IMR-90 (cell line): ENCODE measurements around the gene MOV10L1. TPM values are rescaled to one million over a fixed set of nuclear protein-coding genes. Genes with fewer than 3 reads are reported as not detected.

ENCODE experiments used
- ATAC-seq: fragments of 200-7000 bp; cut with Tn5 transposase; 2 replicates; pipeline ENCODE4 v1.9.1; 2020; ENCODE audit warnings: low read depth, mild to moderate bottlenecking, moderate library complexity
- BruUV-seq: library from RNA; stranded (reverse); fragments of 400-500 nt; replicated peaks from 2 replicates; lab custom pipeline; 2021; lab: Mats Ljungman, UMichigan
- CTCF ChIA-PET: fragments of 300-600 bp; formaldehyde crosslinking; extraction: SDS; loops from one replicate; lab custom pipeline; 2021; ENCODE audit warnings: antibody characterized with exemption; lab: Yijun Ruan, JAX
- POLR2A ChIA-PET: fragments of 300-600 bp; sonication (Branson Sonifier 250); formaldehyde crosslinking; loops from one replicate; lab custom pipeline; 2022; ENCODE audit warnings: antibody characterized with exemption; ENCODE audit not compliant: unreplicated experiment; lab: Charles Lee
- DNase-seq: peaks from one replicate; pipeline ENCODE4 v3.0.0; 2013
- H2AFZ ChIP-seq: replicated peaks from 2 replicates; pipeline ENCODE3; 2013; ENCODE audit warnings: low read length, mild to moderate bottlenecking; ENCODE audit not compliant: poor library complexity
- H2AK5ac ChIP-seq: 2 replicates; pipeline ENCODE4 v1.6.1; 2013; ENCODE audit warnings: low read depth, low read length, inconsistent platforms
- H2AK9ac ChIP-seq: replicated peaks from 2 replicates; pipeline ENCODE3; 2013; ENCODE audit warnings: mild to moderate bottlenecking, low read depth, low read length, moderate library complexity; ENCODE audit not compliant: poor library complexity
- H2BK120ac ChIP-seq: 2 replicates; pipeline ENCODE4 v1.6.1; 2013; ENCODE audit warnings: low read depth, low read length, inconsistent platforms
- H2BK15ac ChIP-seq: 3 replicates; pipeline ENCODE4 v1.6.1; 2013; ENCODE audit warnings: low read depth, low read length, inconsistent platforms
- H2BK20ac ChIP-seq: 2 replicates; pipeline ENCODE4 v1.6.1; 2013; ENCODE audit warnings: low read depth, mild to moderate bottlenecking, inconsistent platforms, low read length, moderate library complexity
- H2BK5ac ChIP-seq: 2 replicates; pipeline ENCODE4 v1.6.1; 2013; ENCODE audit warnings: mild to moderate bottlenecking, low read depth, low read length, inconsistent platforms; ENCODE audit not compliant: poor library complexity, severe bottlenecking
- H3K14ac ChIP-seq: replicated peaks from 2 replicates; pipeline ENCODE4 v1.6.1; 2013; ENCODE audit warnings: low read depth, low read length, inconsistent platforms
- H3K18ac ChIP-seq: 2 replicates; pipeline ENCODE4 v1.6.1; 2013; ENCODE audit warnings: low read depth, low read length, control low read depth
- H3K23ac ChIP-seq: 2 replicates; pipeline ENCODE4 v1.6.1; 2013; ENCODE audit warnings: low read depth, low read length, inconsistent platforms
- H3K27ac ChIP-seq: 2 replicates; pipeline ENCODE4 v1.5.1; 2013; ENCODE audit warnings: mild to moderate bottlenecking, control low read depth, low read length; ENCODE audit not compliant: insufficient read depth
- H3K27me3 ChIP-seq: 2 replicates; pipeline ENCODE4 v1.6.1; 2013; ENCODE audit warnings: low read length; ENCODE audit not compliant: control insufficient read depth, insufficient read depth
- H3K36me3 ChIP-seq: 2 replicates; pipeline ENCODE4 v1.6.1; 2013; ENCODE audit warnings: low read length, mixed read lengths; ENCODE audit not compliant: control insufficient read depth, insufficient read depth
- H3K4ac ChIP-seq: 2 replicates; pipeline ENCODE4 v1.6.1; 2013; ENCODE audit warnings: low read depth, low read length, inconsistent platforms
- H3K4me1 ChIP-seq: 2 replicates; pipeline ENCODE4 v1.6.1; 2013; ENCODE audit warnings: low read length, mixed read lengths; ENCODE audit not compliant: control insufficient read depth, insufficient read depth
- H3K4me2 ChIP-seq: 2 replicates; pipeline ENCODE4 v1.6.1; 2013; ENCODE audit warnings: low read depth, mild to moderate bottlenecking, control low read depth, low read length, moderate library complexity
- H3K4me3 ChIP-seq: 2 replicates; pipeline ENCODE4 v1.5.1; 2013; ENCODE audit warnings: low read depth, mild to moderate bottlenecking, control low read depth, low read length, moderate library complexity; ENCODE audit not compliant: insufficient read depth
- H3K56ac ChIP-seq: 2 replicates; pipeline ENCODE4 v1.6.1; 2013; ENCODE audit warnings: low read length, inconsistent platforms; ENCODE audit not compliant: insufficient read depth; ENCODE audit errors: extremely low read depth
- H3K79me1 ChIP-seq, 2 experiments: 2 replicates each; pipeline ENCODE4 v1.6.1; 2013; ENCODE audit warnings: low read length in 2 of 2, inconsistent platforms in 1 of 2, low read depth in 1 of 2
- H3K9ac ChIP-seq: 2 replicates; pipeline ENCODE4 v1.6.1; 2013; ENCODE audit warnings: low read depth, low read length, control low read depth
- H3K9me1 ChIP-seq: 2 replicates; pipeline ENCODE4 v1.6.1; 2013; ENCODE audit warnings: low read length, inconsistent platforms; ENCODE audit not compliant: insufficient read depth
- H3K9me3 ChIP-seq: 2 replicates; pipeline ENCODE4 v1.6.1; 2013; ENCODE audit warnings: low read length; ENCODE audit not compliant: control insufficient read depth, insufficient read depth
- H4K20me1 ChIP-seq: 2 replicates; pipeline ENCODE4 v1.6.1; 2013; ENCODE audit warnings: low read length, inconsistent platforms; ENCODE audit not compliant: insufficient read depth
- H4K5ac ChIP-seq: 2 replicates; pipeline ENCODE4 v1.6.1; 2013; ENCODE audit warnings: mild to moderate bottlenecking, low read depth, low read length, control low read depth
- H4K8ac ChIP-seq, 2 experiments: 2 replicates each; pipeline ENCODE4 v1.6.1; 2013; ENCODE audit warnings: low read depth in 2 of 2, low read length in 2 of 2, control low read depth in 1 of 2, inconsistent platforms in 1 of 2
- H4K91ac ChIP-seq: 2 replicates; pipeline ENCODE4 v1.6.1; 2013; ENCODE audit warnings: low read depth, low read length, inconsistent platforms; ENCODE audit not compliant: insufficient read depth
- CHD1 ChIP-seq: IDR thresholded peaks from 2 replicates; pipeline ENCODE4 v1.6.1; 2012; ENCODE audit warnings: low read depth, low read length, improper control_type of control experiment
- ELK1 ChIP-seq: fragments of 150-350 bp; IDR thresholded peaks from 2 replicates; pipeline ENCODE4 v1.6.1; 2016; ENCODE audit warnings: low read depth, mild to moderate bottlenecking, low read length, moderate library complexity, borderline replicate concordance
- MAZ ChIP-seq: IDR thresholded peaks from 2 replicates; pipeline ENCODE4 v1.6.1; 2012; ENCODE audit warnings: low read depth, mild to moderate bottlenecking, low read length, improper control_type of control experiment, moderate library complexity, borderline replicate concordance
- WGBS, 2 experiments: methylation state at CpG; one replicate each; pipeline versions ENCODE4 v1.1.5 to v1.1.7; 2013; ENCODE audit warnings: missing lambda C conversion rate in 2 of 2; ENCODE audit not compliant: insufficient read length in 1 of 2; ENCODE audit errors: extremely low coverage in 2 of 2; 5-methylcytosine and 5-hydroxymethylcytosine counted together
- dilution Hi-C: fragments of 300-500 bp; cut with HindIII; formaldehyde crosslinking; loops from one replicate; pipeline ENCODE4 v1.14.3; 2018; ENCODE audit warnings: low sequenced_read_pairs; ENCODE audit not compliant: unreplicated experiment
- in situ Hi-C: fragments of 300-500 bp; cut with MboI; formaldehyde crosslinking; loops from 3 replicates; pipeline ENCODE4 v1.14.3; 2019; ENCODE audit warnings: low sequenced_read_pairs, inconsistent platforms, mixed read lengths
- intact Hi-C: fragments of 100-400 bp; cut with micrococcal nuclease; formaldehyde crosslinking; loops from 2 replicates; pipeline ENCODE4 v1.10.0; 2022
- polyA plus RNA-seq, 3 experiments: library from polyadenylated mRNA; depleted of rRNA; stranded (reverse); fragments of >200 nt; gene quantifications; 2 replicates each; pipeline ENCODE4 v1.2.3, GENCODE V29; 2012; ENCODE audit warnings: low replicate concordance in 1 of 3
- total RNA-seq: library from RNA; depleted of rRNA; stranded (reverse); fragments of >200 nt; gene quantifications from 2 replicates; pipeline ENCODE4 v1.2.3, GENCODE V29; 2012

MOV10L1 gene
- total and polyA plus RNA-seq, 2 of the 4 experiments (the other 2 are of a cell fraction), result 0.72 to 1.4 TPM

- no peaks in the 10 kb centered on the region for H3K4me1 ChIP-seq
- no CpG with 5 or more reads among the region's 6 CpGs for WGBS, 2 experiments
- dilution Hi-C loops (no loop called here), in situ Hi-C loops (no loop called here), intact Hi-C loops (no loop called here)
- no peak overlapping the region for H3K4ac ChIP-seq
- H3K23ac ChIP-seq, result no peak overlapping the region
- peaks cover 22% of the 10 kb centered on the region for H3K27me3 ChIP-seq
- no peak overlapping the region for H2AK9ac ChIP-seq
- no peaks in the 10 kb centered on the region for H3K9me3 ChIP-seq
- H3K4me2 ChIP-seq, result no peak overlapping the region
- H2BK120ac ChIP-seq, result no peak overlapping the region
- H4K91ac ChIP-seq, result no peak overlapping the region
- H3K36me3 ChIP-seq, result no peaks in the 10 kb centered on the region; the same call in 1 of the 2 replicates
- no peak overlapping the region for H4K5ac ChIP-seq
- no peak overlapping the region for H2BK15ac ChIP-seq
- no peak overlapping the region for H2AFZ ChIP-seq
- DNase-seq, result no peak
- no peaks in the 10 kb centered on the region for H3K79me1 ChIP-seq
- no peak overlapping the region for H3K14ac ChIP-seq
- no TSS peak for BruUV-seq
- H3K9me1 ChIP-seq, result no peaks in the 10 kb centered on the region
- H4K8ac ChIP-seq, result no peak overlapping the region
- no peak overlapping the region for H2BK20ac ChIP-seq
- no peak overlapping the region for H3K9ac ChIP-seq
- H3K27ac ChIP-seq, result no peak overlapping the region
- ChIA-PET CTCF (no interaction called here), POLR2A (no interaction called here)
- ATAC-seq, result no peak
- H3K18ac ChIP-seq, result no peak overlapping the region
- no peaks in the 10 kb centered on the region for H4K20me1 ChIP-seq
- no peak overlapping the region for H2BK5ac ChIP-seq
- no peak for TF ChIP-seq ELK1
- no peak for TF ChIP-seq CHD1
- TF ChIP-seq MAZ, result no peak
- H3K4me3 ChIP-seq, result no peak overlapping the region
- H2AK5ac ChIP-seq, result no peak overlapping the region
- no peak overlapping the region for H3K56ac ChIP-seq
Measured at GRCh38 chr22:50173983-50174355, 84.2 kb downstream of the MOV10L1 start.
